Mesothelial cell of epicardium (in vitro differentiated cells): ENCODE data around the gene ASB10. TPM values are rescaled to one million over a fixed set of nuclear protein-coding genes. Genes with fewer than 3 reads are reported as not detected.

Experiments
- DNase-seq, 2 experiments: peaks; one replicate each; pipeline ENCODE4 v3.0.0; 2021; ENCODE audit warnings: low spot score in 2 of 2; ENCODE audit not compliant: unreplicated experiment in 2 of 2
- H3K27ac Mint-ChIP-seq: 2 replicates; pipeline ENCODE4 v1.8.0; 2021; ENCODE audit warnings: mixed read lengths
- H3K27me3 Mint-ChIP-seq: 2 replicates; pipeline ENCODE4 v1.8.0; 2021; ENCODE audit warnings: low read depth, mixed read lengths
- H3K36me3 Mint-ChIP-seq: 2 replicates; pipeline ENCODE4 v1.8.0; 2021; ENCODE audit warnings: mixed read lengths
- H3K4me1 Mint-ChIP-seq: 2 replicates; pipeline ENCODE4 v1.8.0; 2021; ENCODE audit warnings: mixed read lengths
- H3K4me3 Mint-ChIP-seq: 2 replicates; pipeline ENCODE4 v1.8.0; 2021; ENCODE audit warnings: mild to moderate bottlenecking, moderate library complexity, mixed read lengths
- H3K9me3 Mint-ChIP-seq: 2 replicates; pipeline ENCODE4 v1.8.0; 2021; ENCODE audit warnings: mixed read lengths
- CTCF ChIP-seq: fragments of 200-600 bp; sonication (generic); IDR thresholded peaks from one replicate; pipeline ENCODE4 v1.5.0; 2021; ENCODE audit warnings: antibody characterized with exemption; ENCODE audit not compliant: unreplicated experiment
- total RNA-seq: library from RNA; stranded (reverse); gene quantifications from 3 replicates; pipeline ENCODE4 v1.2.1, GENCODE V29; 2021

The ASB10 gene
- total RNA-seq, 1 donor from 2014 or later, result not detected

- Mint-ChIP-seq H3K4me3 (peak within 1 kb of the TSS; percentile 98), H3K4me1 (peaks cover 34% of the 10 kb centered on the region), H3K36me3 (peaks cover 2% of the 10 kb centered on the region), H3K27me3 (no peaks in the 10 kb centered on the region), H3K27ac (peak within 1 kb of the TSS; percentile 95), H3K9me3 (no peaks in the 10 kb centered on the region)
- peak; percentile 79 to 86 for DNase-seq
- no peak for TF ChIP-seq CTCF
These were observed 45.3 kb upstream of the ASB10 start, which contains the start of gene CHPF2 for GRCh38 chr7:151232091-151232916. Gene CHPF2, plus strand, starts transcription at chr7:151232483. Its CDS starts 1,529 bp downstream, at chr7:151234012.

- Mint-ChIP-seq H3K27me3 (no peaks in the 10 kb centered on the region), H3K27ac (no peak overlapping the region), H3K4me3 (peak overlapping the region; percentile 40), H3K9me3 (no peaks in the 10 kb centered on the region), H3K36me3 (no peaks in the 10 kb centered on the region), H3K4me1 (peaks cover 45% of the 10 kb centered on the region)
- TF ChIP-seq CTCF, result no peak
- DNase-seq, result no peak
These were observed 44.0 kb upstream of the ASB10 start for GRCh38 chr7:151231080-151231479.

DNA sequence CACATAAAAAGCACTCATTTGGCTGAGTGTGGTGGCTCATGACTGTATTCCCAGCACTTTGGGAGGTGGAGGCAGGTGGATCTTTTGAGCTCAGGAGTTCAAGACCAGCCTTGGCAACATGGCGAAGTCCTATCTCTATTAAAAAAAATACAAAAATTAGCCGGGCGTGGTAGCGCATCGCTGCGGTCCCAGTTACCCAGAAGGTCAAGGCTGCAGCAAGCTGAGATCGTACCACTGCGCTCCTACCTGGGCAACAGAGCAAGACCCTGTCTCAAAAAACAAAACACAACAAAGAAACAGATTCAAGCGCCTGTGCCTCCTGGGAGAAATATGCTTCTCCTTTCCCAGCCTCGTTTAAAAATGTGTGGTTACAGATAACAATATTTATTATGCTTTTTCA lies 42.2 kb upstream of the ASB10 start:
- Mint-ChIP-seq H3K9me3 (no peaks in the 10 kb centered on the region), H3K4me3 (no peak overlapping the region), H3K27ac (no peak overlapping the region), H3K4me1 (peaks cover 54% of the 10 kb centered on the region), H3K27me3 (no peaks in the 10 kb centered on the region), H3K36me3 (peaks cover 9% of the 10 kb centered on the region)
- no peak for DNase-seq
- TF ChIP-seq CTCF, result no peak

DNA sequence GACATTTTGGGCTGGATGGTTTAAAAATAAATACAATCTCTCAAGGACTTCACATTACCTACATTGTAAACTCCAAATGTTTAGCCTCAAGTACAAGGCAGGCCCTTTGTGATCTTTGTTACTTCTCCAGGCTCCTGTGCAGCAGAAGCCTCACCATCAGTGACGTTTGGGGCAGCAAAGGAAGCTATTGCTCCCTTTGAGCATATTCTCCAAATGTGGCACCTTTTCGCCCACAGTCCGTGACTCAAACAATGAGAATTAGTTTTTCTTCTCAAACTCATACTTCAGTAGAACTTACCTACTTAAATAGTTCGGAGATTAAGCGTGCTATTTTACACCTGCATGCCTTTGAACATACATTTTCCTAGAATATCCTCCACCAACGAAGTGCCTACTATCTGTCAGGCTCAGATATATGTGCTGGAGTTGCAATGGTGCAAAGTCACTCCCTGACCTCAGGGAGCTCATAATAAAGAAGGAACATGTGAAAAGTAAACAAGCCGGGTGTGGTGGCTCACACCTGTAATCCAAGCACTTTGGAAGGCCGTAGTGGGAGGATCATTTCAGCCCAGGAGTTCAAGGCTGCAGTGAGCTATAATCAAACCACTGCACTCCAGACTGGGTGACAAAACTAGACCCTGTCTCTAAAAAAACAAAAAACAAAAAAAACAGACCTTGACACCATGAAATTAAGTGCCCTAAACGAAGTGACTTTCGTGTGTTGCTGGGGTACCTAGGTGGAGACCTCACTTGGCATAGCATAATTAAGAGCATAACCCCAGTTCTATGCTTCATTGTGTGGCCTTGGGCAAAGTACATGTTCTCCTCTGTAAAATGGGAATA lies 41.2 kb upstream of the ASB10 start:
- Mint-ChIP-seq H3K9me3 (no peaks in the 10 kb centered on the region), H3K4me3 (peak overlapping the region; percentile 98), H3K27me3 (no peaks in the 10 kb centered on the region), H3K27ac (peak overlapping the region; percentile 99), H3K4me1 (peaks cover 46% of the 10 kb centered on the region), H3K36me3 (peaks cover 15% of the 10 kb centered on the region)
- no peak for TF ChIP-seq CTCF
- no peak for DNase-seq

GRCh38 chr7:151226875-151227782 lies 40.1 kb upstream of the ASB10 start, which contains the start of gene ABCF2:
Gene ABCF2, minus strand, starts transcription at chr7:151227205. Its CDS starts 747 bp downstream, at chr7:151226458.
- TF ChIP-seq CTCF, result no peak
- Mint-ChIP-seq H3K4me3 (peak within 1 kb of the TSS; percentile 98), H3K9me3 (no peaks in the 10 kb centered on the region), H3K27ac (peak within 1 kb of the TSS; percentile 99), H3K27me3 (no peaks in the 10 kb centered on the region), H3K36me3 (peaks cover 22% of the 10 kb centered on the region), H3K4me1 (peaks cover 41% of the 10 kb centered on the region)
- peak; percentile 96 to 99 for DNase-seq
